CD4-positive, alpha-beta T cell (primary cell): Measurements from ENCODE around the gene DSCAML1. TPM values are rescaled to one million over a fixed set of nuclear protein-coding genes. Genes with fewer than 3 reads are reported as not detected.

ENCODE experiments used
- ATAC-seq: fragments of 200-7000 bp; cut with Tn5 transposase; one replicate; pipeline ENCODE4 v1.10.0; 2022; ENCODE audit warnings: mild to moderate bottlenecking; ENCODE audit not compliant: poor library complexity
- CTCF ChIA-PET: fragments of 350-600 bp; sonication (Branson Sonifier 250); formaldehyde crosslinking; loops from one replicate; lab custom pipeline; 2021; ENCODE audit warnings: antibody characterized with exemption, inconsistent platforms; lab: Charles Lee
- POLR2A ChIA-PET: fragments of 350-600 bp; sonication (Branson Sonifier 250); formaldehyde crosslinking; loops from one replicate; lab custom pipeline; 2021; ENCODE audit warnings: antibody characterized with exemption, inconsistent platforms; lab: Charles Lee
- DNase-seq, 14 experiments: peaks; one replicate each; pipeline ENCODE4 v3.0.0-alpha.2; 2013 to 2020; ENCODE audit warnings: mixed read lengths in 2 of 14
- H3K27ac ChIP-seq, 2 donors: one replicate each; pipeline versions ENCODE4 v1.5.1 to v1.7.0; 2013; ENCODE audit warnings: low read length in 2 of 2, low read depth in 1 of 2, mild to moderate bottlenecking in 1 of 2
- H3K27me3 ChIP-seq, 2 experiments: 1 replicate in 1 of 2; 2 replicates in 1 of 2; pipeline versions ENCODE4 v1.6.1 to v1.7.0; 2013; ENCODE audit warnings: low read length in 2 of 2, control low read depth in 1 of 2, mild to moderate bottlenecking in 1 of 2, moderate library complexity in 1 of 2; ENCODE audit not compliant: insufficient read depth in 2 of 2, control insufficient read depth in 1 of 2
- H3K36me3 ChIP-seq: one replicate; pipeline ENCODE4 v1.6.1; 2013; ENCODE audit warnings: low read length, control low read depth; ENCODE audit not compliant: insufficient read depth
- H3K4me1 ChIP-seq: one replicate; pipeline ENCODE4 v1.6.1; 2013; ENCODE audit warnings: low read length, control low read depth; ENCODE audit not compliant: insufficient read depth
- H3K4me3 ChIP-seq: one replicate; pipeline ENCODE4 v1.5.1; 2013; ENCODE audit warnings: mild to moderate bottlenecking, low read length, moderate library complexity
- H3K9me3 ChIP-seq, 2 experiments: 1 replicate in 1 of 2; 2 replicates in 1 of 2; pipeline versions ENCODE4 v1.6.1 to v1.7.0; 2013; ENCODE audit warnings: low read length in 2 of 2, mild to moderate bottlenecking in 2 of 2, control low read depth in 1 of 2, moderate library complexity in 1 of 2; ENCODE audit not compliant: control insufficient read depth in 1 of 2, insufficient read depth in 1 of 2
- H3K27ac Mint-ChIP-seq: one replicate; pipeline ENCODE4 v1.8.0; 2020; ENCODE audit warnings: mixed read lengths
- H3K27me3 Mint-ChIP-seq: one replicate; pipeline ENCODE4 v1.8.0; 2021; ENCODE audit warnings: mixed read lengths
- H3K36me3 Mint-ChIP-seq: one replicate; pipeline ENCODE4 v1.8.0; 2021; ENCODE audit warnings: low read depth, mixed read lengths
- H3K4me1 Mint-ChIP-seq: one replicate; pipeline ENCODE4 v1.8.0; 2021; ENCODE audit warnings: low read depth, mixed read lengths
- H3K4me3 Mint-ChIP-seq: one replicate; pipeline ENCODE4 v1.8.0; 2020; ENCODE audit warnings: mild to moderate bottlenecking, mixed read lengths
- H3K9me3 Mint-ChIP-seq: one replicate; pipeline ENCODE4 v1.8.0; 2020; ENCODE audit warnings: mixed read lengths
- CTCF ChIP-seq: fragments of 200-600 bp; IDR thresholded peaks from one replicate; pipeline ENCODE4 v1.8.0; 2022; ENCODE audit warnings: antibody characterized with exemption, mild to moderate bottlenecking
- intact Hi-C, 2 experiments: fragments of 100-400 bp; cut with DNase I in 1 of 2; cut with micrococcal nuclease in 1 of 2; formaldehyde crosslinking; loops; one replicate each; pipeline versions ENCODE4 v1.15.1 to v1.9.0; 2023 to 2025; cut with DNase I, micrococcal nuclease
- total RNA-seq, 174 experiments: library from RNA in 2 of 174; stranded (reverse) in 2 of 174; gene quantifications; one replicate each; pipeline ENCODE4 v1.2.3 and lab custom pipeline; 2021 to 2026

DSCAML1 gene
- total RNA-seq, 2 experiments from 2014 or later = 0.22 to 0.61 TPM

GRCh38 chr11:117792992-117793391 lies 4.0 kb downstream of the DSCAML1 start:
- POLR2A ChIA-PET = no interaction called here

GRCh38 chr11:117792241-117792640 lies 4.8 kb downstream of the DSCAML1 start:
- ATAC-seq = no peak
- Mint-ChIP-seq H3K4me1 (peaks cover 12% of the 10 kb centered on the region), H3K27me3 (peaks cover 62% of the 10 kb centered on the region), H3K4me3 (no peak overlapping the region), H3K36me3 (no peaks in the 10 kb centered on the region), H3K9me3 (no peaks in the 10 kb centered on the region), H3K27ac (no peak overlapping the region)
- Histone ChIP-seq H3K27me3 (peaks cover 53 to 57% of the 10 kb centered on the region in 2 experiments), H3K9me3 (peaks cover 0 to 15% of the 10 kb centered on the region in 2 experiments), H3K4me3 (no peak overlapping the region), H3K27ac (no peak overlapping the region), H3K36me3 (no peaks in the 10 kb centered on the region), H3K4me1 (peaks cover 23% of the 10 kb centered on the region)
- ChIA-PET CTCF (no interaction called here), POLR2A (no interaction called here)
- intact Hi-C loops = no loop called here
- TF ChIP-seq CTCF = no peak
- no peak for DNase-seq

More at GRCh38 chr11:117792992-117793391, 4.0 kb downstream of the DSCAML1 start:
- no peak for DNase-seq
- no peak for TF ChIP-seq CTCF
- H3K27me3 Mint-ChIP-seq = peaks cover 67% of the 10 kb centered on the region
- no peak overlapping the region for H3K27ac ChIP-seq
- no peak for ATAC-seq
- H3K4me3 Mint-ChIP-seq = no peak overlapping the region
- H3K27me3 ChIP-seq = peaks cover 57 to 62% of the 10 kb centered on the region in 2 experiments
- H3K9me3 Mint-ChIP-seq = no peaks in the 10 kb centered on the region
- H3K27ac Mint-ChIP-seq = no peak overlapping the region
- no peaks in the 10 kb centered on the region for H3K36me3 ChIP-seq
- H3K4me1 Mint-ChIP-seq = peaks cover 17% of the 10 kb centered on the region
- H3K9me3 ChIP-seq = peaks cover 0 to 15% of the 10 kb centered on the region in 2 experiments
- H3K4me1 ChIP-seq = peaks cover 23% of the 10 kb centered on the region
- CTCF ChIA-PET = interaction anchor here (1.6 kb wide), 1 partner anchor 24 kb away, joined by 4 read pairs; no protein-coding TSS in a partner anchor
- intact Hi-C loops = no loop called here
- no peak overlapping the region for H3K4me3 ChIP-seq
- no peaks in the 10 kb centered on the region for H3K36me3 Mint-ChIP-seq

GRCh38 chr11:117790279-117790678 lies 6.7 kb downstream of the DSCAML1 start:
- H3K36me3 ChIP-seq = no peaks in the 10 kb centered on the region
- ChIA-PET CTCF (no interaction called here), POLR2A (no interaction called here)
- H3K4me1 ChIP-seq = peaks cover 5% of the 10 kb centered on the region
- DNase-seq (no peak), ATAC-seq (no peak)
- intact Hi-C loops = no loop called here
- no peaks in the 10 kb centered on the region for H3K36me3 Mint-ChIP-seq
- H3K9me3 ChIP-seq = peaks cover 0 to 5% of the 10 kb centered on the region in 2 experiments
- H3K27ac ChIP-seq = no peak overlapping the region
- peaks cover 69% of the 10 kb centered on the region for H3K27me3 Mint-ChIP-seq
- H3K4me3 Mint-ChIP-seq = no peak overlapping the region
- H3K27ac Mint-ChIP-seq = no peak overlapping the region
- H3K4me3 ChIP-seq = no peak overlapping the region
- H3K4me1 Mint-ChIP-seq = peaks cover 4% of the 10 kb centered on the region
- no peaks in the 10 kb centered on the region for H3K9me3 Mint-ChIP-seq
- TF ChIP-seq CTCF = no peak
- H3K27me3 ChIP-seq = peaks cover 40 to 43% of the 10 kb centered on the region in 2 experiments
